Bronchial epithelial cell (primary cell): ENCODE data around the gene ADGRD1. TPM values are rescaled to one million over a fixed set of nuclear protein-coding genes. Genes with fewer than 3 reads are reported as not detected.

Source experiments
- DNase-seq: peaks from one replicate; pipeline ENCODE4 v3.0.0-alpha.2; 2010; ENCODE audit warnings: low read depth
- FAIRE-seq: peaks from 2 replicates; lab custom pipeline; 2011; peaks lifted over from hg19 to GRCh38; lab: Jason Lieb, UNC
- H3K27me3 ChIP-seq: 2 replicates; pipeline ENCODE4 v1.5.1; 2011; ENCODE audit warnings: low read length; ENCODE audit not compliant: control insufficient read depth, insufficient read depth
- H3K36me3 ChIP-seq: 2 replicates; pipeline ENCODE4 v1.5.1; 2011; ENCODE audit warnings: low read length; ENCODE audit not compliant: control insufficient read depth, insufficient read depth
- H3K4me3 ChIP-seq: 2 replicates; pipeline ENCODE4 v1.5.1; 2011; ENCODE audit warnings: mild to moderate bottlenecking, low read depth, low read length, control low read depth
- CTCF ChIP-seq: IDR thresholded peaks from 2 replicates; pipeline ENCODE4 v1.5.1; 2011; ENCODE audit warnings: mild to moderate bottlenecking, moderate library complexity, low read length, control low read depth, inconsistent platforms; ENCODE audit not compliant: insufficient read depth, severe bottlenecking
- total RNA-seq: library from RNA; depleted of rRNA; stranded (reverse); fragments of >200 nt; gene quantifications from 2 replicates; pipeline ENCODE4 v1.2.1, GENCODE V29; 2014

The ADGRD1 gene
- total RNA-seq, 1 donor from 2014 or later: not detected

GRCh38 chr12:130972586-130972950, 18.9 kb downstream of the ADGRD1 start:
- no peak for TF ChIP-seq CTCF
- FAIRE-seq: no peak
- no peaks in the 10 kb centered on the region for H3K36me3 ChIP-seq
- H3K27me3 ChIP-seq: no peaks in the 10 kb centered on the region
- DNase-seq: no peak
- H3K4me3 ChIP-seq: no peak overlapping the region

GRCh38 chr12:130973109-130973508, 19.4 kb downstream of the ADGRD1 start:
- Histone ChIP-seq H3K36me3 (no peaks in the 10 kb centered on the region), H3K4me3 (no peak overlapping the region), H3K27me3 (no peaks in the 10 kb centered on the region)
- no peak for DNase-seq
- no peak for FAIRE-seq
- TF ChIP-seq CTCF: no peak

- TF ChIP-seq CTCF: no peak
- Histone ChIP-seq H3K27me3 (no peaks in the 10 kb centered on the region), H3K4me3 (no peak overlapping the region), H3K36me3 (no peaks in the 10 kb centered on the region)
- DNase-seq (no peak), FAIRE-seq (no peak)
Measured at GRCh38 chr12:130973906-130974305, 20.2 kb downstream of the ADGRD1 start.

GRCh38 chr12:130975116-130975515, 21.4 kb downstream of the ADGRD1 start:
- no peaks in the 10 kb centered on the region for H3K36me3 ChIP-seq
- no peak overlapping the region for H3K4me3 ChIP-seq
- no peaks in the 10 kb centered on the region for H3K27me3 ChIP-seq
- no peak for TF ChIP-seq CTCF
- no peak for DNase-seq
- FAIRE-seq: peak; percentile 75

- Histone ChIP-seq H3K36me3 (no peaks in the 10 kb centered on the region), H3K27me3 (no peaks in the 10 kb centered on the region), H3K4me3 (no peak overlapping the region)
- TF ChIP-seq CTCF: no peak
- no peak for DNase-seq
- no peak for FAIRE-seq
Measured at GRCh38 chr12:130976171-130976720, 22.5 kb downstream of the ADGRD1 start.

GRCh38 chr12:130977046-130977742, 23.5 kb downstream of the ADGRD1 start:
- no peaks in the 10 kb centered on the region for H3K27me3 ChIP-seq
- no peak for DNase-seq

More at GRCh38 chr12:130977046-130977742, 23.5 kb downstream of the ADGRD1 start:
- no peak overlapping the region for H3K4me3 ChIP-seq
- no peak for TF ChIP-seq CTCF
- no peaks in the 10 kb centered on the region for H3K36me3 ChIP-seq
- FAIRE-seq: no peak
